ENCODE results near the gene FAM3B. TPM values are rescaled to one million over a fixed set of nuclear protein-coding genes. Genes with fewer than 3 reads are reported as not detected.

Gene FAM3B
- total RNA-seq, 1 experiment from 2014 or later = 59.5 TPM

- Mint-ChIP-seq H3K27me3 (ENCODE audit: insufficient read depth, unreplicated experiment) (no peaks in the 10 kb centered on the region), H3K9me3 (ENCODE audit: unreplicated experiment) (peaks cover 9% of the 10 kb centered on the region), H3K4me1 (ENCODE audit: low read depth, unreplicated experiment) (no peaks in the 10 kb centered on the region), H3K27ac (ENCODE audit: unreplicated experiment) (no peak overlapping the region), H3K4me3 (ENCODE audit: unreplicated experiment) (no peak overlapping the region), H3K36me3 (ENCODE audit: insufficient read depth, unreplicated experiment) (no peaks in the 10 kb centered on the region)
- Histone ChIP-seq H3K4me3 (ENCODE audit: low read depth, low read length) (no peak overlapping the region), H3K27me3 (replicated peaks; ENCODE audit: control insufficient read depth, insufficient read depth, low read length) (no peaks in the 10 kb centered on the region), H3K36me3 (ENCODE audit: control insufficient read depth, insufficient read depth, low read length) (no peaks in the 10 kb centered on the region), H3K9me3 (no peaks in the 10 kb centered on the region), H3K4me1 (peaks cover 7% of the 10 kb centered on the region)
- ChIA-PET POLR2A (no interaction called here), CTCF (no interaction called here)
- intact Hi-C loops (cut with micrococcal nuclease; ENCODE audit: unreplicated experiment) = no loop called here
- BruUV-seq (replicated peaks) = no TSS peak
- DNase-seq = no peak
- no peak for TF ChIP-seq CTCF (IDR thresholded peaks at IDR 0.05; ENCODE audit: insufficient read depth in 1 of 2, low read depth in 1 of 2, low read length in 1 of 2, severe bottlenecking in 1 of 2, unreplicated experiment in 1 of 2)
Observed at GRCh38 chr21:41398251-41398650, 81.7 kb downstream of the FAM3B start.

- BruUV-seq (replicated peaks) = no TSS peak
- H3K27me3 ChIP-seq (replicated peaks; ENCODE audit: control insufficient read depth, insufficient read depth, low read length) = no peaks in the 10 kb centered on the region
- H3K4me3 ChIP-seq (ENCODE audit: low read depth, low read length) = no peak overlapping the region
- DNase-seq = no peak
- H3K9me3 ChIP-seq = no peaks in the 10 kb centered on the region
- peaks cover 9% of the 10 kb centered on the region for H3K9me3 Mint-ChIP-seq (ENCODE audit: unreplicated experiment)
- no peak overlapping the region for H3K4me3 Mint-ChIP-seq (ENCODE audit: unreplicated experiment)
- no peaks in the 10 kb centered on the region for H3K36me3 ChIP-seq (ENCODE audit: control insufficient read depth, insufficient read depth, low read length)
- no peaks in the 10 kb centered on the region for H3K4me1 Mint-ChIP-seq (ENCODE audit: low read depth, unreplicated experiment)
- no peaks in the 10 kb centered on the region for H3K27me3 Mint-ChIP-seq (ENCODE audit: insufficient read depth, unreplicated experiment)
- ChIA-PET CTCF (no interaction called here), POLR2A (no interaction called here)
- peaks cover 7% of the 10 kb centered on the region for H3K4me1 ChIP-seq
- intact Hi-C loops (cut with micrococcal nuclease; ENCODE audit: unreplicated experiment) = no loop called here
- TF ChIP-seq CTCF (IDR thresholded peaks at IDR 0.05; ENCODE audit: insufficient read depth in 1 of 2, low read depth in 1 of 2, low read length in 1 of 2, severe bottlenecking in 1 of 2, unreplicated experiment in 1 of 2) = no peak
- no peak overlapping the region for H3K27ac Mint-ChIP-seq (ENCODE audit: unreplicated experiment)
- no peaks in the 10 kb centered on the region for H3K36me3 Mint-ChIP-seq (ENCODE audit: insufficient read depth, unreplicated experiment)
Observed at GRCh38 chr21:41398831-41399230, 82.2 kb downstream of the FAM3B start.

GRCh38 chr21:41399246-41399800 lies 82.7 kb downstream of the FAM3B start:
- H3K27me3 ChIP-seq (replicated peaks; ENCODE audit: control insufficient read depth, insufficient read depth, low read length) = no peaks in the 10 kb centered on the region
- CTCF ChIA-PET = no interaction called here
- peaks cover 7% of the 10 kb centered on the region for H3K4me1 ChIP-seq

More at GRCh38 chr21:41399246-41399800, 82.7 kb downstream of the FAM3B start:
- H3K27ac Mint-ChIP-seq (ENCODE audit: unreplicated experiment) = no peak overlapping the region
- no peak for DNase-seq
- peaks cover 9% of the 10 kb centered on the region for H3K9me3 Mint-ChIP-seq (ENCODE audit: unreplicated experiment)
- H3K9me3 ChIP-seq = no peaks in the 10 kb centered on the region
- TF ChIP-seq CTCF (IDR thresholded peaks at IDR 0.05; ENCODE audit: insufficient read depth in 1 of 2, low read depth in 1 of 2, low read length in 1 of 2, severe bottlenecking in 1 of 2, unreplicated experiment in 1 of 2) = no peak
- no peaks in the 10 kb centered on the region for H3K27me3 Mint-ChIP-seq (ENCODE audit: insufficient read depth, unreplicated experiment)
- POLR2A ChIA-PET = no interaction called here
- H3K4me3 Mint-ChIP-seq (ENCODE audit: unreplicated experiment) = no peak overlapping the region
- H3K4me3 ChIP-seq (ENCODE audit: low read depth, low read length) = no peak overlapping the region
- BruUV-seq (replicated peaks) = no TSS peak
- no peaks in the 10 kb centered on the region for H3K36me3 ChIP-seq (ENCODE audit: control insufficient read depth, insufficient read depth, low read length)
- H3K4me1 Mint-ChIP-seq (ENCODE audit: low read depth, unreplicated experiment) = no peaks in the 10 kb centered on the region
- intact Hi-C loops (cut with micrococcal nuclease; ENCODE audit: unreplicated experiment) = no loop called here
- H3K36me3 Mint-ChIP-seq (ENCODE audit: insufficient read depth, unreplicated experiment) = no peaks in the 10 kb centered on the region

Data from Caco-2 (cell line).